RWPE2 (cell line): ENCODE measurements around the gene HOPX.

Experiments
- ATAC-seq: fragments of 200-7000 bp; cut with Tn5 transposase; 3 replicates; pipeline ENCODE4 v1.9.1; 2021; ENCODE audit warnings: low read depth
- DNase-seq: peaks from one replicate; pipeline ENCODE4 v3.0.0-alpha.2; 2020; ENCODE audit warnings: low spot score
- H3K27ac ChIP-seq: fragments of 450-650 bp; 2 replicates; pipeline ENCODE4 v1.5.1; 2017; ENCODE audit warnings: mild to moderate bottlenecking; ENCODE audit not compliant: poor library complexity, severe bottlenecking
- H3K27me3 ChIP-seq: fragments of 250-450 bp; sonication (Bioruptor Pico); 2 replicates; pipeline ENCODE4 v1.5.1; 2021; ENCODE audit warnings: mild to moderate bottlenecking, moderate library complexity; ENCODE audit not compliant: insufficient read depth, poor library complexity, severe bottlenecking
- H3K36me3 ChIP-seq: fragments of 250-450 bp; sonication (Bioruptor Pico); 2 replicates; pipeline ENCODE4 v1.5.1; 2020; ENCODE audit warnings: low read depth, mild to moderate bottlenecking, moderate library complexity
- H3K4me1 ChIP-seq: fragments of 250-450 bp; sonication (Bioruptor Pico); 2 replicates; pipeline ENCODE4 v1.5.1; 2021; ENCODE audit warnings: mild to moderate bottlenecking, moderate library complexity; ENCODE audit not compliant: insufficient read depth, poor library complexity, severe bottlenecking
- H3K4me3 ChIP-seq: fragments of 250-450 bp; sonication (Bioruptor Pico); 2 replicates; pipeline ENCODE4 v1.5.1; 2021; ENCODE audit warnings: mild to moderate bottlenecking, moderate library complexity; ENCODE audit not compliant: severe bottlenecking
- H3K9me3 ChIP-seq: fragments of 250-450 bp; sonication (Bioruptor Pico); 2 replicates; pipeline ENCODE4 v1.5.1; 2021; ENCODE audit warnings: mild to moderate bottlenecking, moderate library complexity; ENCODE audit not compliant: severe bottlenecking
- TF ChIP-seq, protein P1 (sequence below): fragments of 450-650 bp; IDR thresholded peaks from one replicate; pipeline ENCODE4 v1.5.1; 2017; ENCODE audit warnings: mild to moderate bottlenecking, moderate library complexity; ENCODE audit not compliant: poor library complexity, severe bottlenecking

The HOPX gene

DNA sequence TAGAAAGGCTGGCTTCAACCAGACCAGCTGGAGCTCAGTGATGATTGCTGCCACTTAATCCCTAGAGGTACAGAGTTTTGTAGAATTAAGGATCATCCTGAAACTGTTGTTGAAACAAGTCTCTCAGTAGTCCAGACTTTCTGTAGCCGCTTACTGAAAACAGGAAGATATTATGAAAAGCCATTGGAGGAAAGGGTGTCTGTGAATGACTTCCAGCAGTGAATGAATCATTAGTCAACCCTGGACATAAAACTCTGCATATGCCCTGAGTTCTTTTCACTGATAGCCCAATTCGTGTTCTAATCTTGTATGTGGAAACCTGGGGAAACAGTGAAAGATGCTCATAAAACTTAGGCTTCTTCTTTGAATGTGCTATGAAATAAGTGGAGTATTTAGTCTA, 14.8 kb downstream of the HOPX start:
- Histone ChIP-seq H3K4me1 (no peaks in the 10 kb centered on the region), H3K9me3 (no peaks in the 10 kb centered on the region), H3K4me3 (no peak overlapping the region), H3K36me3 (no peaks in the 10 kb centered on the region), H3K27ac (no peak overlapping the region), H3K27me3 (no peaks in the 10 kb centered on the region)
- DNase-seq (no peak), ATAC-seq (no peak)
- TF ChIP-seq, protein P1, sequence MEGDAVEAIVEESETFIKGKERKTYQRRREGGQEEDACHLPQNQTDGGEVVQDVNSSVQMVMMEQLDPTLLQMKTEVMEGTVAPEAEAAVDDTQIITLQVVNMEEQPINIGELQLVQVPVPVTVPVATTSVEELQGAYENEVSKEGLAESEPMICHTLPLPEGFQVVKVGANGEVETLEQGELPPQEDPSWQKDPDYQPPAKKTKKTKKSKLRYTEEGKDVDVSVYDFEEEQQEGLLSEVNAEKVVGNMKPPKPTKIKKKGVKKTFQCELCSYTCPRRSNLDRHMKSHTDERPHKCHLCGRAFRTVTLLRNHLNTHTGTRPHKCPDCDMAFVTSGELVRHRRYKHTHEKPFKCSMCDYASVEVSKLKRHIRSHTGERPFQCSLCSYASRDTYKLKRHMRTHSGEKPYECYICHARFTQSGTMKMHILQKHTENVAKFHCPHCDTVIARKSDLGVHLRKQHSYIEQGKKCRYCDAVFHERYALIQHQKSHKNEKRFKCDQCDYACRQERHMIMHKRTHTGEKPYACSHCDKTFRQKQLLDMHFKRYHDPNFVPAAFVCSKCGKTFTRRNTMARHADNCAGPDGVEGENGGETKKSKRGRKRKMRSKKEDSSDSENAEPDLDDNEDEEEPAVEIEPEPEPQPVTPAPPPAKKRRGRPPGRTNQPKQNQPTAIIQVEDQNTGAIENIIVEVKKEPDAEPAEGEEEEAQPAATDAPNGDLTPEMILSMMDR, result no peak

DNA sequence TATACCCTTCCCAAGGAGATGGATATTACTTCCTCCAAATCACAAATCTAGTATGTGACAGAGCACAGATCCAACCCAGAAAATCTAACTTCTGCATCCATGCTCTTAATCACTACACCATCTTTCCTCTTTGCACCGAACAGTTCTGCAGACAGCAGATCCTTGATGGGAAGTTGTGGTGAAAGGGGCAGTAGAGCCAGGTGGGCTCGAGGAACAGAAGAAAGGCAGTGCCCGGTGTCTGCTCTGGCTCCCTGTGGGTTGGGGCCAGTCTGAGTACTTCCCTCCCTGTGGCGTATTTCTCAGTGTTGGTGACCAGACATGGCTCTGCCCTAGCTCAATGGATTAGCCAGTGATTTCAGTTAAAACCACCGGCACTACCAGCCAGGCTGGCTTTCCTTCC, 15.3 kb downstream of the HOPX start:
- Histone ChIP-seq H3K4me3 (no peak overlapping the region), H3K9me3 (no peaks in the 10 kb centered on the region), H3K27ac (no peak overlapping the region), H3K27me3 (no peaks in the 10 kb centered on the region), H3K4me1 (no peaks in the 10 kb centered on the region), H3K36me3 (no peaks in the 10 kb centered on the region)
- TF ChIP-seq, protein P1, result no peak
- ATAC-seq (no peak), DNase-seq (no peak)

DNA sequence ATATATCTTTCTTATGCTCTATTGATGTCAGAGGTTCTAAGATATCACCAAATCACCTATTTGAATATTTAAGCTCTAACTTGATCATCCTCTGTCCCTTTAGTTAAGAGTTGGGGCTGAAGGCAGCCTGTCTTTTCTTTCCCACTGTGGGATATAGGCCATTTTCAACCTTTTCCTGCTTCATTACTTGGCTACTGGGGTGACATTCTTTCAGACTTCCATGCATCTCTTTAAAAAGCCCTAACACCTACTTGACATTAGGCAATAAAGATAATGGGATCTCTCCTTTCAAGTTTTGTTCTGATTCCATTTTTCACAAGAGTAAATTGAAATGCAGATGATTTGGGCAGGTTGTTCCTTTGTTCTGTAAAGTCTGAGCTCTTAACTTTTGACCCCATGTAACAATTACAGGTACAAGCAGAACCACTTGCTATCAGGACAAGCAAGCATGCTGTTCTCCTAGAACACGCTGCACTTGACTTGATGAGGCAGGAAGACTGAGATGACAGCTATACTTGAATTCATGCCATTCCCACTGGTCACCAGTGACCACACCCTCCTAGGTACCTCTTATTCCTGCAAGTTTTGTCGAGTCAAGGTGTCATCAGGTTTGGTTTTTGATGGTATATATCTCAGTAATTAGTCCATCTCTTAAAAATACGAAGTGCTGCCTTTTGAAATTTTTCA, 18.2 kb downstream of the HOPX start:
- peaks cover 9% of the 10 kb centered on the region for H3K4me1 ChIP-seq
- ATAC-seq (no peak), DNase-seq (no peak)
- TF ChIP-seq, protein P1, result no peak
- no peaks in the 10 kb centered on the region for H3K36me3 ChIP-seq
- no peak overlapping the region for H3K4me3 ChIP-seq
- no peaks in the 10 kb centered on the region for H3K9me3 ChIP-seq
- H3K27ac ChIP-seq, result no peak overlapping the region
- no peaks in the 10 kb centered on the region for H3K27me3 ChIP-seq

DNA sequence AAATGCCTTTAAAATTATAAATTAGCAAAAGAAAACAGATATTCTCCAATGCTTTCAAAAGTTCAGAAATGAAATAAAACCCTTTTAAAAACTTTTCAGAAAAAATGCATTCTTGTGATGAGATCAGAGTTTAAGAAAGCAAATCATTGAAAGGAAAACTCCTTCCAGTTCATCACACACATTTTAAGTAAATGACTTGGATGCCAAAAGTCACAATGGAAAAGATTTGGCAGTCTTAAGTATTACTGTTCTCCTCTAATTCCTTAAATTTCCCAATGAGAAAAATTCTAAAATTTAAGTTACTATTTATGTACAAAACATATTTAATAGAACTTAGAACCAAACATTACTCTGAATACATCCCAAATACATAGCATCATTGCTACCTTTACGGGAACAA, 21.1 kb downstream of the HOPX start:
- H3K27me3 ChIP-seq, result no peaks in the 10 kb centered on the region
- no peak overlapping the region for H3K4me3 ChIP-seq

DNA sequence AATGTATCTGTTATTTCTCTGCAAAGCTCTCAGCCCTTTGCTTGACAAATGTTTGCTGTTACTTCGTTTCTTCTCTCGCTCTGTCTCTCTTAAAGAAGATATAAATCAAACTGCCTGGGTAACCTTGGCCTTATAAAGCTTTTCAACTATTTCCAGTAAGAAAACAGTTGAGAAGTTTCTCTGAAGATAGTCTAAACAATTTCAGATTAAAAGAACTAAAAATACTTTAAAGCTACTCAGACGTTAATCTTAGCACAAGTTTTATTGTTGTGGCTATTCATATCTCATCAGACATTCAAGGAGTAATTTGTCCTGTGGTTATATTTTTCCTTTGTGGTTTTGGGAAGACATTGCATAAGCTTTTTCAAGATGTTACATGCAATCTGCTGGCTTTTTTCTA, 22.6 kb downstream of the HOPX start:
- H3K4me1 ChIP-seq, result peaks cover 13% of the 10 kb centered on the region
- ATAC-seq (no peak), DNase-seq (no peak)
- no peaks in the 10 kb centered on the region for H3K36me3 ChIP-seq
- no peaks in the 10 kb centered on the region for H3K9me3 ChIP-seq
- no peaks in the 10 kb centered on the region for H3K27me3 ChIP-seq
- TF ChIP-seq, protein P1, result no peak
- H3K4me3 ChIP-seq, result no peak overlapping the region
- H3K27ac ChIP-seq, result no peak overlapping the region

More for the DNA sequence above, 21.1 kb downstream of the HOPX start:
- Histone ChIP-seq H3K4me1 (peaks cover 9% of the 10 kb centered on the region), H3K27ac (no peak overlapping the region), H3K9me3 (no peaks in the 10 kb centered on the region), H3K36me3 (no peaks in the 10 kb centered on the region)
- TF ChIP-seq, protein P1, result no peak
- ATAC-seq, result no peak
- DNase-seq, result no peak
